HEK293 (cell line): ENCODE measurements around the gene HES3.
A peak's percentile ranks its signal among the peaks of the same experiment; 100 is the strongest.

ENCODE experiments used
- CTCF ChIA-PET: fragments of 350-600 bp; formaldehyde crosslinking; extraction: SDS; loops from one replicate; lab custom pipeline; 2021; ENCODE audit warnings: antibody characterized with exemption; lab: Yijun Ruan, JAX
- POLR2A ChIA-PET: fragments of 300-600 bp; formaldehyde crosslinking; extraction: SDS; loops from one replicate; lab custom pipeline; 2020; ENCODE audit warnings: antibody characterized with exemption, inconsistent platforms; lab: Yijun Ruan, JAX
- H3K27ac ChIP-seq: fragments of 200-500 bp; sonication (Bioruptor generic); 2 replicates; pipeline ENCODE4 v1.5.1; 2014; ENCODE audit warnings: low read depth, low read length, control low read depth, inconsistent platforms; ENCODE audit errors: extremely low read depth
- H3K36me3 ChIP-seq, 2 experiments: fragments of 200-500 bp in 1 of 2; sonication (Bioruptor generic) in 1 of 2; 1 replicate in 1 of 2; 2 replicates in 1 of 2; pipeline ENCODE4 v1.5.1; 2014 to 2017; ENCODE audit warnings: inconsistent platforms in 2 of 2, low read length in 2 of 2; ENCODE audit not compliant: control insufficient read depth in 2 of 2, insufficient read depth in 1 of 2
- H3K4me1 ChIP-seq: fragments of 200-500 bp; sonication (Bioruptor generic); 2 replicates; pipeline ENCODE4 v1.5.1; 2014; ENCODE audit warnings: mild to moderate bottlenecking, low read length, inconsistent platforms; ENCODE audit not compliant: control insufficient read depth, insufficient read depth
- H3K4me3 ChIP-seq: 2 replicates; pipeline ENCODE4 v1.5.1; 2011; ENCODE audit warnings: low read depth, mild to moderate bottlenecking, control low read depth, low read length, moderate library complexity
- H3K9me3 ChIP-seq: fragments of 200-500 bp; sonication (Bioruptor generic); 2 replicates; pipeline ENCODE4 v1.5.1; 2014; ENCODE audit warnings: low read depth, low read length, inconsistent platforms; ENCODE audit not compliant: control insufficient read depth, insufficient read depth
- KLF1 ChIP-seq: fragments of 450-650 bp; formaldehyde crosslinking; IDR thresholded peaks from 2 replicates; pipeline ENCODE4 v1.5.1; 2016; ENCODE audit warnings: missing biosample characterization, missing genetic modification characterization
- KLF16 ChIP-seq: fragments of 450-650 bp; formaldehyde crosslinking; IDR thresholded peaks from 2 replicates; pipeline ENCODE4 v1.5.1; 2017; ENCODE audit warnings: missing biosample characterization, missing genetic modification characterization
- KLF17 ChIP-seq: fragments of 450-650 bp; formaldehyde crosslinking; IDR thresholded peaks from 2 replicates; pipeline ENCODE4 v1.5.1; 2016; ENCODE audit warnings: missing biosample characterization, missing genetic modification characterization
- KLF8 ChIP-seq: fragments of 450-650 bp; formaldehyde crosslinking; IDR thresholded peaks from 2 replicates; pipeline ENCODE4 v1.5.1; 2016; ENCODE audit warnings: missing biosample characterization, missing genetic modification characterization
- PRDM1 ChIP-seq: fragments of 450-650 bp; formaldehyde crosslinking; IDR thresholded peaks from 2 replicates; pipeline ENCODE4; 2016; ENCODE audit warnings: missing biosample characterization, missing genetic modification characterization
- ZBTB44 ChIP-seq: fragments of 450-650 bp; IDR thresholded peaks from 2 replicates; pipeline ENCODE4 v1.5.1; 2018; ENCODE audit warnings: missing biosample characterization, mild to moderate bottlenecking, missing genetic modification characterization
- ZBTB6 ChIP-seq: fragments of 450-650 bp; formaldehyde crosslinking; IDR thresholded peaks from 2 replicates; pipeline ENCODE4 v1.5.1; 2017; ENCODE audit warnings: missing biosample characterization, missing genetic modification characterization
- ZNF449 ChIP-seq: fragments of 450-650 bp; formaldehyde crosslinking; IDR thresholded peaks from 2 replicates; pipeline ENCODE4 v1.5.1; 2017; ENCODE audit warnings: missing biosample characterization, mild to moderate bottlenecking, missing genetic modification characterization, moderate library complexity
- ZNF580 ChIP-seq: fragments of 450-650 bp; formaldehyde crosslinking; IDR thresholded peaks from 2 replicates; pipeline ENCODE4 v1.5.1; 2016; ENCODE audit warnings: missing biosample characterization, missing genetic modification characterization
- ZNF843 ChIP-seq: fragments of 450-650 bp; formaldehyde crosslinking; IDR thresholded peaks from 2 replicates; pipeline ENCODE4 v1.5.1; 2016; ENCODE audit warnings: missing biosample characterization, missing genetic modification characterization

Gene HES3

GRCh38 chr1:6253380-6253779 is 9.4 kb downstream of the HES3 start (continued):
- TF ChIP-seq ZNF449, result no peak
- TF ChIP-seq ZNF843 (tag by site-specific recombination), result no peak
- TF ChIP-seq KLF8 (tag by site-specific recombination), result no peak

GRCh38 chr1:6254691-6255090 is 10.7 kb downstream of the HES3 start:
- Histone ChIP-seq H3K4me1 (no peaks in the 10 kb centered on the region), H3K27ac (no peak overlapping the region), H3K9me3 (no peaks in the 10 kb centered on the region), H3K36me3 (peaks cover 0 to 13% of the 10 kb centered on the region in 2 experiments; a peak in 1 of 3 replicates), H3K4me3 (no peak overlapping the region)
- TF ChIP-seq ZBTB6 (tag by site-specific recombination) (peak; percentile 34; the same call in 1 of the 2 replicates), ZBTB44 (tag by site-specific recombination) (no peak)
- CTCF ChIA-PET, result interaction anchor here (2.7 kb wide), 1 partner anchor 7 kb away, joined by 23 read pairs; no protein-coding TSS in a partner anchor
- POLR2A ChIA-PET, result interaction anchor here (0.6 kb wide), 1 partner anchor 23 kb away, joined by 5 read pairs; no protein-coding TSS in a partner anchor

GRCh38 chr1:6256645-6257044 is 12.7 kb downstream of the HES3 start:
- POLR2A ChIA-PET, result no interaction called here
- Histone ChIP-seq H3K4me1 (0 out of 2 replicates have a peak, but pooled peaks cover 2% of the 10 kb centered on the region), H3K36me3 (peaks cover 0 to 13% of the 10 kb centered on the region in 2 experiments; a peak in 1 of 3 replicates), H3K4me3 (no peak overlapping the region), H3K9me3 (no peaks in the 10 kb centered on the region)
- no peak for TF ChIP-seq ZNF580 (tag by site-specific recombination)
- TF ChIP-seq KLF16, result no peak
- TF ChIP-seq KLF1 (tag by site-specific recombination), result peak; percentile 52
- peak; percentile 93 for TF ChIP-seq KLF17 (tag by site-specific recombination)
- TF ChIP-seq, all 188 proteins: peak for 2
- no peak overlapping the region for H3K27ac ChIP-seq
- CTCF ChIA-PET, result interaction anchor here (0.6 to 2.7 kb wide), 5 partner anchors 9 to 835 kb away, joined by 3 to 23 read pairs (median 4); no protein-coding TSS in a partner anchor

- H3K9me3 ChIP-seq, result no peaks in the 10 kb centered on the region
- TF ChIP-seq PRDM1 (tag by site-specific recombination), result no peak
- 0 out of 2 replicates have a peak, but pooled peaks cover 2% of the 10 kb centered on the region for H3K4me1 ChIP-seq
- CTCF ChIA-PET, result interaction anchor here (0.7 to 3.0 kb wide), 7 partner anchors 10 to 661 kb away, joined by 3 to 23 read pairs (median 4); no protein-coding TSS in a partner anchor
- no peak overlapping the region for H3K4me3 ChIP-seq
- POLR2A ChIA-PET, result no interaction called here
- H3K36me3 ChIP-seq, result peaks cover 0 to 13% of the 10 kb centered on the region in 2 experiments; a peak in 1 of 3 replicates
- H3K27ac ChIP-seq, result no peak overlapping the region
Measured at GRCh38 chr1:6257541-6258069, 13.6 kb downstream of the HES3 start.
